GM04503 (cell line): Measurements from ENCODE around the gene NFU1.
A peak's percentile ranks its signal among the peaks of the same experiment; 100 is the strongest.

Experiments used
- DNase-seq: peaks from one replicate; pipeline ENCODE4 v3.0.0-alpha.2; 2012; ENCODE audit warnings: low read depth

NFU1 gene

DNA sequence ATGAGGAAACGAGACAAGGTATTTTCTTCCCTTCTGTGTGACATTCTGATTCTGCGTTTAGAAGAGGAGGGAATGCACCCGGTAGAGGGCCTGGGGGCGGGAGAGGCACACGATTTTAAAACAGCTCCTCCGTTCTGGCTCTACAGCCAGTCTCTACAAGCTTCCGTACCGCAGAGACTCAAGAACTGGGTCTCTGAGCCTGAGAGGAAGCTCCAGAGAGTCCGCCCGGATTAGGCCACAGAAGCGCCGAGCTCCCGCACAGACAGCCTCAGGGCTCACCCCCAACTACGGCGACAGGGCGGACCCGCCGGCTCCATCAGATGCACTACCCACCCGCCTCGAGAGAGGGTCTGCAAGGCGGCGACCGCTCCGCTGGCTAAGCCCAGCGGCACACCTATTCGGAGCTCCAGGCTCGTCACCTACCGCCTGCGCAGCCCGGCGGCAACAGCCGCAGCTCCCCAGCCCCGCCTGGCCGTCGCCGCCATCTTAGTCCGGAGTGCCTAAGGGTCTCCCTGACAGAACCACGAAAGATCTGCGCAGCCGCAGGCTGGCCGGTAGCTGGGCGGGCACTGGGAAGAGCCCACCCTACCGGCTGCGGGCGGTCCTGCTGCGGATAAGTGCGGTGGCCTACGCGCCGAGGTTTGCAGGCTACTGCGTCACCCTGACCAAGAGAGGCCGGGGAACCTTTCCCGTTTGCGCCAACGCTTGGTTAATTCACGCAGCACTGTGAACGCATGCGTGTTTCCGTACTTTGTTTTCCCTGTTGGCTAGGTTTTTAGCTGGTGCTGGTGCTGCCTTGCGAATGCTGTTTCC is at the start of gene NFU1:
TSS of gene NFU1 (minus strand) at position 498 of the 813 bp plus-strand sequence. CDS start at position 485, 13 bp downstream.
- peak; percentile 76 for DNase-seq

DNA sequence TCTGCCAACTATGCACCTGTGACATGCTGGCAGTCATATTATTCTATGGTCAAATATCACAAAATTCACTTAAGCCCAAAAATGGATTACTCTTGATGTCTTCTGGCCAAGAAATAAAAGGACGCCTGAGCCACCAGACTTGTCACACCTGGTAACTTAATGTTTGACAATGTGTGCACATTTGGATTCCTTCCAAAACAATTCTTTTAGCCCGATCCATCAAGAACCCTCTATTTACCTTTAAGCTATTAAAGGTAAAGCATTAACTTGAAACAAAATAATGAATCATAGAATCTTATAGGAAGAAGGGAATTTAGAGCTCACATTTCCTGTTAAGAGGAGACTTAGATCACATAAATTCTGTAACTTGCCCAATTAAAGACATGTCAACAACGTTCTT is 46.5 kb upstream of the NFU1 start:
- no peak for DNase-seq

DNA sequence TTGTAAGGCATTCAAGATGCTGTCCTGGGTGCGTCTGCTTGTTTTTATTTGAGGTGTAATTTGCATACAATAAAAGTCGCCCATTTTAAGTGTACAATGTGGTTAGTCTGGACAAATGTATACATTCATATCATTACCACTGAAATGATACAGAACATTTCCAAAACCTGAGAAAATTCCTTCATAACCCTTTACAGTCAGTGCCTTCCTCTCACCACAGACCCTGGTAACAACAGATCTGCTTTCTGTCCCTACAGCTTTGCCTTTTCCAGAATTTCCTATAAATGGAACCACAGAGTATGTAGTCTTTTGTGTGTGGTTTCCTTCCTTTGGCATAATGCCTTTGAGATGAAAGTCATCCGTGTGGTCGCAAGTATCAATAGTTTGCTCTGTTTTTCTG is 45.8 kb upstream of the NFU1 start:
- DNase-seq, result no peak

DNA sequence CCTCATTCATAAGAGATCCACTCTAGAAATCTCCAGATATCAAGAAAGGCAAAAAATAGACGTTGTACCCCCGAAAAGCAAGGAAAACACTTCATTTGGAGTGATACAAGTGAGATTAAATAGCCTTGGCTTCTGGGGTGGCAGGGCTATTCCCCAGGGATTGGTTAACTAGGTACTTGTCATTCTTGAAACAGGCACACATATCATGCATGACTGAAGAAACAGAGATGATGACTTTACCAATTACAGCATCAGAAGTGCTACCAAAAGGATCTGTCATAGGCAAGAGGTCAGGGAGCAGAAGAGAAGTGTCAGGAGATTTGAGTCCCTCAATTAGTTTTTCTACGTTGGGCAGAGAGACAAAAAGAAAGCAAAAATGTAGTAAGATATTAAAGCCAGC is 45.2 kb upstream of the NFU1 start:
- DNase-seq, result no peak

DNA sequence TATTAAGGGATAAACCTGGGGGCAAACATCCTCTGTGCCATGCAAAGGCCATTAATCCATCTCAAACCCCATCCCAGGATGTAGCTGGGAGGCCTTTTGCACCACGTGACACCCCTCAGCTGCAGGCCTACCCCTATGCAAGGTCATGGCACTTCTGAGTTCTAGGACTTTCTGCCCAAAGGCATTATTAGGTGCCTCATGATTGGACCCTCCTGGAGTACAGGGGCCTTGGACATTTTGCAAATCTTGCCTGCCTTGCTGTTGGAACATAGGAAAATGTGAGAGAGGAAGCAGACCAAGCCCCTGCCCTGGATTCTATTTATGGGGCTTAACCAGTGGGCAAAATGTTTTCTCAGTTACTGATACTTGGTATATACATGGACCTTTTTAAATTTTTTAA is 44.2 kb upstream of the NFU1 start:
- no peak for DNase-seq

DNA sequence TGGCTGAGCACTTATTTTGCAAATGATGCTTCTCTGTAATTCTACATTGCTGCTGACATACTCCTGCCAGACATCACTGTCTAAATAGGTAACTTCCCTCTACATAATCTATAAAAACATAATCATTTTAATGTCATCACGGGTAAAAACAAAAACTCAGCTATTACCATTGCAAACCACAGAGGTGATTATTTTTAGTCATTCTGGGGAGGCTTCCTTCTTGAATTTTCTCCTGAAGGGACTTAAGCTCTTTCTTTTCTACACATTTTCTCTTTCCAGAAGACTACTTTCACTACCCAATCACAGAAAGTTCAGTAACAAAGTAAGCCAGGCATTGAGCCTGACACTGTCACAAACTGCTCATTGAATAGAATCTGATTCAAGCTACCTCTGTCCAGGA is 40.4 kb upstream of the NFU1 start:
- DNase-seq, result no peak

DNA sequence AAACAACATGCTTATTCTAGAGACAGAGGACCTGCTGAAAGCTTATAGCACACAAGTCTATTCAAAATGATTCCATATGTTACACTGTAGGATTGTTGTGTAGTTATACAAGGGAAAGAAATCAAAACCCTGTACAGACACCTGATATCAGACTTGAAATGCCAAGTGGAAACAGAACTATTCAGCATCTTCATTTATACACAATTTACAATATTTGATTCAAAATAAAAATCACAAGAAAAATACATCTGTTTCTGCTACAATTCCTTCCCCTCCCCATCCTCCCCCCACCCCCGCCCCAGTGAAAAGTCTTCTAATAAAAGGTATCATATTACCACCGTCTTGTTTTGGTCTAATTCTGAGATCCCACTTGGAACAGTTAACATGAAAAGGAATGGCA is 37.5 kb upstream of the NFU1 start:
- no peak for DNase-seq

DNA sequence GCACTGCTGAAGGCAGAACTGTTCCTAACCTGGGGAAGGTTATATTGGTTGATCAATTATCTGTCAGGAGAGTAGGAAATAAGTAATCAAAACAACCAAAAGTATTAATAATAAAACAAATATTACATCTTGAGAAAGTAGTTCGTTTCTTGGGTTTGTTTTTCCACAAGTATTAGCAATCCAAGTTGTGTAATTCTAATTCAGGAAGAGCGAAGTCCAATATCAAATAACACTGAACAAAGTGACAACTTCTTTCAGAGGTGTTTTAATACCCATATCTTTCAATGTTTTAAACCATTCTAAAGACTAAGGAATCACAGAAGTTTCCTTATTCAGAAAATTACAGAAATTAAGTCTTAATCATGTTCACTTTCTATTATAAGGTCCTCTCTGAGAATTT is 34.6 kb upstream of the NFU1 start:
- no peak for DNase-seq

DNA sequence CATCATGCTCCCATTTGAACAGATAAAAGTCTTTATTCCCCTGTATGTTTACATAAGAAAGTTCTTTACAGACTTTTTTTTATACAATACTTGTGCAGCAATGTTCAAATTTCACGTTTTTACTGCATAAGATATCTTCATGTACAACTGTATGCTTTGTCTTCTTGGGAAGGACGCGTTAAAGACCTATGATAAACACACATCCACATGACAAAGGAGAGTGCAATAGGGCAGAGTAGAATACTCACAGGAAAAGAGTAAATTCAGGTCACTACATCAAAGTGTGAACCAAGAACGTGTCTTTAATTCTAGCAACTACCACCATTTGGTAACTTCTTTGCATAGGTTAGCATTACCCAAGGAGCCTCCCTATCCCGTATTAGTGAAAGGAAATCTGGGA is 33.7 kb upstream of the NFU1 start:
- no peak for DNase-seq

DNA sequence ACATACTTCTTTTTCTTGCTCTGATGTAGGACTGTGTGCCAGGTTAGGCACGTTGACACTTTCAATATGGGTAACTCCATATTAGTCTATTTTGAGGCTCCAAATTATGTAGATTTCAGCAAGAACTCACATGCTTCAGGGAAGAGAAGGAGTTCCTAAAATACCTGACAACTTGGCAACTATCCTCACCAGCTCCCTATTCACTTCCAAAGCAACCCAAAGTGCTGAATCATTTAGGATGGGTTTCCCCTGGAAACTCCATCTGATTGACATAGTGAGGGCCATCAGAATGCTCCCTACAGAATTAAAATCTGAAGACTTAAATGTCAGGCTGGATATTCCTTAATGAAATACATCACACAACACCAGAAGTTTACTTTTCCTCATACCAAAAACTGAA is 32.5 kb upstream of the NFU1 start:
- DNase-seq, result no peak

DNA sequence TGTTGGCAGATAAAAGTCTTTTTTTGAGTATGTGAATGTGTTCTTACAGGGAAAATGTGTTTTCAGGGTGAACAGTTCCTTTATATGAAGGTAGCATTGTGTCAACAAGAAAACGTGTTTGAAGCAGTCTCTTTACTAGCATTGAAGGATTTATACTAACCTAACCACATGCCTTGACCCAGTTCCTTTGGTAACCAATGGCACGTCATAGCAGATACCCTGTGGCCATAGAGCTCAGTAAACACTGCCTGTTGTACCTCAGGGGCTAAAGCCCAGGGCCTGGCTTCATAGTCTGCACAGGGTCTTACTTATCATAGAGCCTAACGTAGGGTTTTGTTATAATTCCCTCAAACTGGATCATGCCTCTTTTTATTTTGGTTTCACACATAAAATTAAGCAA is 32.1 kb upstream of the NFU1 start:
- no peak for DNase-seq

DNA sequence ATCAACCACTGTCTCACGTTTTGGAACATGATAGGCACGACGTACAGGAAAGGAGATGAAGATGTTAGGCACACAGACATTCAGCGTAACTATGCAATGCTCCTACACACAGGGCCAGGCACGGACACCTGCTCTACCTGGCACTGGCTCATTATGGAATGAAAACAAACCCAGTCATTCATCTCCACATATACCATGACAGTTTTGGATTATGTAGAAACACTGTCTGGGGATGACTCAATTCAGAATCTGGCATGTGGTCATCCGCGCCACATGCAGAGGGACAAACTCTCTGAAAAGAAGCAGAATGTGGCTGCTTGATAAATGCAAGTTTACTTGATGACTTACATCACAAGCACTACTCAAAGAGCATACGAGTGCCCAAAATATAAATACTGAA is 29.5 kb upstream of the NFU1 start:
- DNase-seq, result no peak

DNA sequence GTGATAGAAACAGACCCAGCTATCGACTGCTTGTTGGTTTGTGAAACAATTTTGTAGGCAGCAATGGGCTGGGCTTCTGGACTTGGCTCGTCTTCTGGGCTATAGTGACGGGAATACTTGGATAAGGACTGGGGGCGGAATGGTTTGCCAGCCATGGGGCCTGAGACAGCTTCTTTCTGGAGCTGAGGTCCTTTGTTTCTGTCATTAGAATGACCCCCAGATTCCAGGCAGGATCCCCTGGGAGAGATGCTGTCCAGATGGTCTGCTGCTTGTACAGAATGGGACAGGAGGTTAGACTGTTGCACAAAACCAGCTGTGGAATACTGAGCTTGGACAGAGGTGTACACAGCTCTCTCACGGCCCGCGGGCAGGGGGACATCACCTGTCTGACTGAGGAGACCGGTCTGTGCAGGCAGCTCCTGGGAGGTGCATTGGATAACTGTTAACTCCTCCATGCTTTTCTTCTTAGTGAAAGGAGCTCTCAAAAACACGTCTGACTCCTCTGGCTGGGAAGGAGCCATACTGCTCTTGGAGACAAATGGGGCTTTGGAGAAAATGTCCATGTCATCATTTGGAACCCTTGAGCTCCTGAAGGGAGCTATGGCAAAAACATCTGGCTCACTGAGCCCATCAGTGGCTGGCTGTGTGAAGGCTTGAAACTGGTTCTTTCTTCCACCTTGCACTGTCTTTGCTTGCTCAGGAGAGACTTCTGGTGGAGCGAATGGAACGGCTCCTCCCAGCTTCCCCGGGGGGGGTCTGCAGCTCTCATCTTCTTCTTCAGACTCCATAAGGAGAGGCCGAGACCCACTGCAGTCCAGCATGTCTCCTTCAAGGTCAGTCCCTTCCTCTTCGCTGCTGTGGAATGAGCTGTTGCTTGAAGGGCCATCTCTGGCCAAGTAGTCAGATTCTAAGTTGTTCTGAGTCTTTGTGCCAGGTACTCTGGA is 28.6 kb upstream of the NFU1 start:
- DNase-seq, result no peak

DNA sequence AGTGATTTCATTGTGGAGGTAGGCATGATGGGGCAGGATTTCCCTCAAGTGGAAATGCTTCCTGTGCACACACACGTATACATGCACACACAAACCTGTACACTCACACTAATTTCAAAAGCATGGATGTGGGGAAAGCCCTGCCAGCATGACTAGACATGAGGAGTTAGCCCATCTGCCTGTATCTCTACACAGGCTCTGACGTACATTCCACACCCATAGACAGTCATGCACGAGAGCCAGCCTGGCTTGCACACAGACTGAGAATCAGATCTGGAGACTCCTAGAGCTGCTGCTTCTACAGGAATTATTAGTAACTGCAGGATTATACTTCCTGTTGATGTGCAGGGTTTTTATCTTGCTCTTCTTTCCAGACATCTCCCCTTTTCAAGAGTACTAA is 27.3 kb upstream of the NFU1 start:
- DNase-seq, result no peak

DNA sequence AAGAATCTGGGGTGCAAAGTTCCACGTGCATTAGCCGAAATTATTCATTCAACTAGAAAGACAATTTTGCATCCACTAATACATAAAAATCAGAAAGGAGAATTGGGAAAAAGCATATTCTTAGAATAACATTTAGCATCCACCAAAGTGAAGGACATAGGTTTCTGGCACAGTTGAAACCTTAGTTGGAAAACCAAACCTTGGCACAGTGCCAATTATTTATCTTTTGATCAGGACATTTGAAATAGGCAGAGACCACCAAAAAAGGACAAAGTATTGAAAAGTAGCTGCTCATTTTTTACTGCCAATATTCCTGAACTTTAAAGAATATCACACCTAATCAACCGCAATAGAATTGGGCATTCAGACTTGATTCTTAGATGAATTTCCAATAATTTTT is 25.5 kb upstream of the NFU1 start:
- DNase-seq, result no peak

DNA sequence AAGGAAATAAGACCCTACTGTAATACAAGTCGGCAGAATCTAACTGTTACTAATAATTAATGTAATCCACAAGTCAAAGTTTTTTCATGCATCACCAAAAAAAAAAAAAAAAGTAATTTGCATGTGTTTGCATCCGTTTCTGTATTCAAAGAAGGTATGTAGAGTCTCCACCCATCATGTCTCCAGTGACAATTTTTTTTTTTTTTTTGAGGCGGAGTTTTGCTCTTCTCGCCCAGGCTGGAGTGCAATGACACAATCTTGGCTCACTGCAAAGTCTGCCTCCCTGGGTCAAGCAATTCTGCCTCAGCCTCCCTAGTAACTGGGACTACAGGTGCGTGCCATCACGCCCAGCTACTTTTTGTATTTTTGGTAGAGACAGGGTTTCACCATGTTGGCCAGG is 24.2 kb upstream of the NFU1 start:
- no peak for DNase-seq

DNA sequence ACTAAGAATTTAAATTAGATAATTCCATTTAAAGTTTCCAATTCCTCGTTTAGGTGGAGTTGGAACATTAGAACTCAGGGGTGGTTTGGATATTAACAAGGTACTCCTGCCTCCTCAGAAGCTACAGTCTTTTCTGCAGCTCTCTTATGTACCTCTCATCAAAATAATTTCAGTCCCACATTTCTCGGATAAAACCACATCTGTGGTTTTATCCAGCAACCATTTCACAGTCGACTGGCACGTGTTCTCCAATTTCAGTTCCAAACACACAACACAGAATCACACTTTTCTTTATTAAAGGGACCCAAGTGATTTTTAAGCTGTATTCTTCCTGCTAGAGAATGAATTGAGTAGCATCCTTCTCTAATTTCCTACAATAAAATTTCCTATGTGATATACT is 22.7 kb upstream of the NFU1 start:
- DNase-seq, result no peak

DNA sequence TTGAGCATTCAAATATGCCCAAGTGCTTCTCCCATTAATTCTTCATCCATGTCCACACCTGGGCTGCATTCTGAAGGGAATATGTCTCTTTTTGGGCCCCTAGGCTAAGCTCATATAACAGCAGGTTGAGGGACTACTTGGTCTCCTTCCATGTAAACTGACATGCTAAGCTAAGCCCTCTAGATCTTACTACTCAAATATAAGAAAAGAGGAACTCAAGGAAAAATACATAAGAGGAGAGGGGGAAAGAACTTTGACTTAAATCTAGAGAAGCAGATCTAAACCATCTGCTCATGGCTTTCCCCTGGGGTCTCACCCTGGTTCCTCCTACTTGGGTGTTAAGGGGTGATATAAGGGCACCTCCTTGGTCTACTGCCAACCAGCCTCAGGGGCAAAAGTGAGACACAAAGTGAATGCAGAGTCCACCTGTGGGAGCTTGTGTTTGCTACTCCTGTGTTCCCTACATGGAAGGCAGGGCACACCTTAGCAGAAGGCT is 19.8 kb upstream of the NFU1 start:
- no peak for DNase-seq

DNA sequence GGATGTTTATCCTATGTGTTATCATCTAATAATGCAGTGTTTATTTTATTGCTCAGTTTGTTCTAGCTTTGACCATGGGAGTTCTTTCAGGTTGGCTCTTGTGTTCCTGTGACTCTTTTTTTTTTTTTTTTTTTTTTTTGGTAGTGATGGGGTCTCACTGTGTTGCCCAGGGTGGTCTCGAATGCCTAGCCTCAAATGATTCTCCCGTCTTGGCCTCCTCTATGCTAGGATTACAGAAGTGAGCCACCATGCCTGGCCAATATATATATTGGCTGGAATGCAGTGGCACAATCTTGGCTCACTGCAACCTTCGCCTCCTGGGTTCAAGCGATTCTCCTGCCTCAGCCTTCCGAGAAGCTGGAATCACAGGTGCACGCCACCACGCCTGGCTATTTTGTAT is 18.9 kb upstream of the NFU1 start:
- DNase-seq, result no peak

DNA sequence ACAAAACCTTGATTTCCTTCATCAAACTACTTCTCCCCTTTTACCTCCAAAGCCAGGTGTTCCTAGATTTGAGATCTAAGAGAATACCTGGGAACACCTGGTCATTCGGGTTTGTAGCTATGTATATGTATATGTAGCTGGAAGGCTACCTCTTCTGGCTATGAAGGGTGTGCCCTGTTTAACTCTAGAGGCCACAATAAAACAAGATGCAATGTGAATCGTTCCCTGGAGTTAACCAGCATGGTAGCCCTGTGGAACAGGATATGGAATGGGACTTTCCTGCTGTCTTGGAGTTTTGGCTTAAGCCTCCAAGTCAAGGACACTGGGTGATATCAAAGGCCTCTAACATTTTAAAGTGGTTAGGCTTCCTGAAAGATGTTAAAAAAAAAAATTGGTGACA is 17.7 kb upstream of the NFU1 start:
- DNase-seq, result no peak

DNA sequence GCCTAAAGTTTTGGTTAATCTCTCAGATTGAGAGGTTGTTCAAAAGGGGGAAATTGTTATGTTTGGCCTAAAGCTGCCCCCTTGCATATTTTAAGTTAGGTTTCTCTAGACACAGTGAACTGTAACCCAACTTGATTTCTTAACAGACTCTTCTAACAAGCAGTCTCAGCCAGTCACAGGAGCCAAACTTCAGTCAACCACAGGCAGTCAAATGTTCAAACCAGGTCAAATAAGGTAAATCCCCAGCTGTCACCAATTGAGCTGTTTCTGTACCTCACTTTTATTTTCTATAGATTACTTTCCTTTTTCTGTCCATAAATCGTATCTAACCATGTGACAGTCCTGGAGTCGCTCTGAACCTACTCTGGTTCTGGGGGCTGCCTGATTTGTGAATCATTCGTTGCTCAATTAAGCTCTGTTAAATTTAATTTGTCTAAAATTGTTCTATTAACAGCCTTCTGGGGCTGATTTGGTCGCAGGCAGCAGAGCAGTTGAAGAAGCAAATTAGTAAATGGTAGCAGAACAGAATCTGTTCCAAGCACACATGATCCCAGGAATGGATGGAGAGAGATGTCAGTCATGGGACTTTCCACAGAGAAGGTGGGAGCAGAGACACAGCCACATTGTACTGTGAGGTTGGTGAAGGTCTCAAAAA is 16.4 kb upstream of the NFU1 start:
- no peak for DNase-seq

DNA sequence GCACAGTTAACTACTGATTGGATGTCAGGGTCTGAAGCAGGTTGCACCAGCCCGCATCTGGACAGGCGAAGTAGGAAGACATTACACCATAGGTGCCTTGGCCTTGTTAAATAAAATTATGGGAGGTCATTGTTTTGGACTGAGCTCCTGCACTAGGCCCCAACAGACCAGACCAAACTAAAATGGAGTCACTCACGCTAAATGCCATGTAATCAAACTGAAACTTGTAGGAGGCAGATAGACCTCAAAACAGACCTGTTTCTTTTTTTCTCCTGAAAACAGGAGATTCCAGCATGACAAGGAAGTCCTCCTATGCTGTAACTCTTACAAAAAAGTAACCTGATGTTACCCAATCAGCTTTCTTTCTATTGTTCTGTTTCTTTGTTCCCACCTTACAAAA is 15.5 kb upstream of the NFU1 start:
- DNase-seq, result no peak
